GM18511 (cell line): ENCODE data around the gene TMEM219.
"Not testable (repeated sequence)": the region's sequence is repeated elsewhere in the genome, so short reads cannot be mapped to it uniquely, and the experiment has no call there.

ENCODE experiments used
- ATAC-seq: cut with Tn5 transposase; IDR thresholded peaks from one replicate; pipeline ENCODE4 v1.9.1; 2021; ENCODE audit warnings: mild to moderate bottlenecking, moderate library complexity; ENCODE audit not compliant: unreplicated experiment

TMEM219 gene

GRCh38 chr16:29961479-29962343 lies at the start of gene TMEM219:
TSS of gene TMEM219 (plus strand) at chr16:29962079. CDS start at chr16:29963144, 1,065 bp downstream.
- peak; percentile 94 for ATAC-seq

- ATAC-seq = no peak
These were observed 49.8 kb upstream of the TMEM219 start for GRCh38 chr16:29912087-29912486.

- no peak for ATAC-seq
These were observed 48.4 kb upstream of the TMEM219 start for GRCh38 chr16:29913514-29913913.

GRCh38 chr16:29915590-29916247 lies 46.2 kb upstream of the TMEM219 start:
- no peak for ATAC-seq

- ATAC-seq = no peak
These were observed 44.9 kb upstream of the TMEM219 start for GRCh38 chr16:29916979-29917378.

- no peak for ATAC-seq
These were observed 41.4 kb upstream of the TMEM219 start for GRCh38 chr16:29920288-29921033.

- ATAC-seq = no peak
These were observed 40.9 kb upstream of the TMEM219 start for GRCh38 chr16:29921034-29921385.

- ATAC-seq = no peak
These were observed 39.6 kb upstream of the TMEM219 start for GRCh38 chr16:29922326-29922725.

GRCh38 chr16:29922986-29923501 lies 38.8 kb upstream of the TMEM219 start:
- ATAC-seq = no peak

- ATAC-seq = no peak
These were observed 36.6 kb upstream of the TMEM219 start for GRCh38 chr16:29925105-29925756.

GRCh38 chr16:29925781-29926710 lies 35.8 kb upstream of the TMEM219 start, which contains the start of gene KCTD13:
TSS of gene KCTD13 (minus strand) at chr16:29926226. CDS start at chr16:29926033, 193 bp downstream.
- peak; percentile 93 for ATAC-seq

GRCh38 chr16:29926711-29927052 lies 35.2 kb upstream of the TMEM219 start:
- ATAC-seq = no peak

- no peak for ATAC-seq
These were observed 34.6 kb upstream of the TMEM219 start for GRCh38 chr16:29927070-29927905.

- ATAC-seq = not testable (repeated sequence)
These were observed 30.1 kb upstream of the TMEM219 start for GRCh38 chr16:29931750-29932149.

GRCh38 chr16:29940656-29941055 lies 21.2 kb upstream of the TMEM219 start:
- no peak for ATAC-seq

- no peak for ATAC-seq
These were observed 17.8 kb upstream of the TMEM219 start for GRCh38 chr16:29943846-29944799.

- ATAC-seq = no peak
These were observed 14.0 kb upstream of the TMEM219 start for GRCh38 chr16:29947897-29948296.
